HG03432 (cell line): Measurements from ENCODE around the gene MAFF.

ENCODE experiments used
- ATAC-seq: cut with Tn5 transposase; IDR thresholded peaks from one replicate; pipeline ENCODE4 v1.9.1; 2021; ENCODE audit warnings: mild to moderate bottlenecking, moderate library complexity; ENCODE audit not compliant: unreplicated experiment

The MAFF gene

DNA sequence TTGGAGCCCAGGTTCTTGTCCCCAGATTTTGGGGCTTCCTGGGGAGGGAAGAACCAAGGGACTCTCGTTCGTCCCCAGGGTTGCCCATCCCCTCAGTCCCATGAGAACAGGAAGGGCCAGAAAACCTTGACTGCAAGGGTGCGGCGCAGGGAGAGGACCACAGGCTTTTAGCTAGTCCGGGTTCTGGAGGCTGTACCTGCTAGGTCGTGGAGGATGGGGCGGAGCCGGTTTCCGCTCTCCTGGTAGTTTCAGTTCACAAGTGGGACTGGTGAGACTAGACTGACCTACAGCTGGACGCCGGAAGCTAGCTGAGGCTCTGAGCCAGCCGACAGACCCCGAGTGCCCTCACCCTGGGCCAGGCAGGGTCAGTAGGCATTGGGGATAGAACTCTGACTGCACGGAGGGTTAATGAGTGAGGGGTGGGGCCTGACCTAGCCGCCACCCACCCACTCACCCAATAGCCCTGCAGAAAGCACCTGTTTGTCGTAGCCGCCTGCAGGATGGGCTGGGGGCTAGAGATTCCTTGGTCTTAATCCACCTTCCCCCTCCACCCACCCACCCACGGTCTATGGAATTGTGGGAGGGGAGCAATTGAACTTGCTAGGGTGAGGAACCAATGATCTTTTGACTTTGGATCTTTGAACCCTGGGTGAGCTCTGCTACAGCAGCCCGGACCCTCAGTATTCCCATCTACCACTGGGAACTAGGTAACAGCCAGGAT lies 1.5 kb downstream of the MAFF start:
- ATAC-seq = no peak

DNA sequence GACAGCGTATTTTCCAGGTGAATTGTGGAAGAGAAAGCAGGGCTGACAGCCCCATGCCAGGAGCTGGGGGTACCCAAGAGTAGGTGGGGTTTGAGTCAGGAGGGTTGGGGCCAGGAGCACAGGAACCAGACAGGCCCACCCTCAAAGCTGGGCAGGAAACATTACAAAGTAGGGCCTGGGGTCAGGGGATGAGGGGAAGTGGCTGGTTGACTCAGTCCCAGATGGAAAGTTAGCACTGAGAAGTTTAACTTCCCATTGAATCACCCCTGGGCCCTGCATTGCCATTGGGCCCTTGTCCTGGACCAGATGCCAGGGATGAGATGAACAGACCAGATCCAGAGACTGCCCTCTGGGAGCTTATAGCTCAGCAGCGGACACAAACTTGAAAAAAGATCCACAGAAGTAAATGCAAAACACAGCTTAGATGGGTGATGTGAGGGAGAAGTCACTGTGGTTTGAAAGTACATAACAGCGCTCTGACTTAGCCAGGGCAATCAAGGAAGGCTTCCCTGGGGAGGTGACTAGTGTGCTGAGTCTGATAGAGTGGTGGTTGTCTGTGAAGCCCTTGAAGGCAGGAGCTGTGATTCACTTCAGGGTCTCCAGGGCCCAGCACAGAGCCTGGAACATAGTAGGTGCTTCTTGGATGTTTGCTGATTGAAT lies 2.2 kb downstream of the MAFF start:
- ATAC-seq = no peak

DNA sequence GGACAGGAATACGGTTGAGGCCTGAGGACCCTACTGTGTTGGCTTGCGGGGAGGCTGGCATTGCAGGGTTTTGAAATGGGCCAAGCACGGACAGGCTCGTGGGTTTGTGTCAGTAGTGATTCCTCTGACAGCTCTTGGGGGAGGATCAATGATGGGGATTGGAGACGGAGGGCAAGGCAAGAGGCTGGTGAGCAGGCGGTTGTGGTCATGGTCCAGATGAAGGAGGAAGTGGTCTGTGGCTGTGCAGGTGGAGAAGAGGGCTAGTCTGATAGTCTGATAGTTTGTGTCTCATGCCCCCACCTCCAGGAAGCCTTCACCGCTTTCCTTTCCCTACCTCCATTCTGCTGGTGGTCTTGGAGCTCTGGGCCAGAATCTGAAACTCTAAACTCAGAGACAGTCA lies 3.0 kb downstream of the MAFF start:
- no peak for ATAC-seq

DNA sequence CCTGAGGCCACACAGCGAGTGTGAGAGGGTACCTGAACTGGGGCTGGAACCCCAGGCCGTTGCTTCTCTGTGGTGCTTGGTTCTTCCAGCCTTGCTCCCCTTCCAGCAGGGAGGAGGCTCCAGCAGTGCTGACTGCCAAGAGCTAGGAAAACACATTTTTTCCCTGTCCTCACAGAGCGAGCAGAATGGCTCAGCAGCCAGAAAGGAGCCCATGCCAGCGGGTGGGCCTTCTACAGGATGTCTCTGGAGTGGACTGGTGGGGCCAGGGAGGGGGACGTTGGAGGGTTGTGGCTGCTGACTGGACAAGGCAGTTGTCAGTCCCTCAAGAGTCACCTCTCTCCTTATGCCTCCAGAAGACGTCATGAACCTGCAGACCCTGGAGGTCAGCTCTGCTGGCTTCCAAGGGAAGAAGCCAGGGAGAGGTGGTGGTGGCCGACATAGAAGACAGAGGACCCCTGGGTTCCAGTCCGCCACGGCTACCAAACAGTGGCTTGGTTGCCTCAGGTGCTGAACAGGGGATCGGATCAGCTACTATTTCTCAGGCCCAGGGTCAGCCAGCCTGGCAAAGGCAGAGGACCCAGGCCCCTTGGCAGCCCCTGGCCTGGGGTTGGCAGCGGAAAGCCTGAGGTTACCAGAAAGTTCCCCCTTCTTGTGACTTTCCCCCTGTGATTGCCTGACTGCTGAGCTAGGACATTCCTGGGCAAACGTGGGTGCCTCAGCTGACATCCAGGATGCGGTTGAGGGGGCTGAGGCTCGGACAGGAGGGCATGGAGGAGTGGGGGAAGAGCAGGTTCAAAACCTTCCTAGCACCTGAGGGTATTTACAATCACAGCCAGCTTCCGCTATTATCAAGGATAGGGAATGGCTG lies 3.7 kb downstream of the MAFF start:
- ATAC-seq = no peak

DNA sequence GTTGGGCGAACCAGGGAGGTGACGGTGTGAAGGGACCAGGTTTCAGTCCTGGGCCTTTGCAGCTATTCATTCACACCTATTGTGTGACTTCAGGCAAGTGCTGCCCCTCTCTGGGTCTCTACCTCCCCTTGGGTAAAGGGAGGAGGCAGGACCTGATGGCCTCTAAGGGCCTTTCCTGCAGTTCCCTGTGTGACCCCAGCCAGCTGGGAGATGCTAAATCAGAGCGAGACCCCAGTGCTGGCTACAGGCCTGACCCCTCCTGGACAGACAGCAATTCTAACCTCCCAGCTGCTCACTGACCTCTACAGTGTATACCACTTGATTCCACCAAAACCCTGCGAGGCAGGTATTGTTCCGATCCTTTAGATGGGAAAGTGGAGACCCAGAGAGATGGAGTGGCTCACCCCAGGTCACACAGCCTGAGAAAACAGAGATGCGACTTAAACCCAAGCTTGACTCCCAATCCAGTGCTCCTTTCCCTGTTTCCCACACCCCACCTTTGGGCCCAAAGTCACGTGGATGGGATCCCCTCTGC lies 6.2 kb downstream of the MAFF start:
- no peak for ATAC-seq

DNA sequence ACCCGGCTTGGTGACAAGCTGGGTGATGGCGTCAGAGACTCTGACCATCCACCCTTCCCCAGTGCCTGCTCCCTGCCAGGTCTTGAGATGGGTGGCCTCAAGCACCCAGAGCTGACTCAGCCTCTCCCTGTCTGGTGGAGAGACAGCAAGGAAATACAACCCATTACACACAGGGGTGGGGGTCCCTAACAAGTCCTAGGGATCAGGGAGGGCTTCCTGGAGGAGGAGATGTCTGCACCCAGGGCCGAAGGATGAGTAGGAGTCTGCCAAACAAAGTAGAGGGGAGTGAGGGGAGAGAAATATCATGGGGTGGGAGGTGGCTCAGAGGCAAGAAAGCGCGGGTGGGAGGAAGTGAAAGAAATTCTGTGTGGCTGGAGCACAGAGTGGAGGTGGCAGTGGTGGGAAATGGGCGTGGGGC lies 6.8 kb downstream of the MAFF start:
- no peak for ATAC-seq

DNA sequence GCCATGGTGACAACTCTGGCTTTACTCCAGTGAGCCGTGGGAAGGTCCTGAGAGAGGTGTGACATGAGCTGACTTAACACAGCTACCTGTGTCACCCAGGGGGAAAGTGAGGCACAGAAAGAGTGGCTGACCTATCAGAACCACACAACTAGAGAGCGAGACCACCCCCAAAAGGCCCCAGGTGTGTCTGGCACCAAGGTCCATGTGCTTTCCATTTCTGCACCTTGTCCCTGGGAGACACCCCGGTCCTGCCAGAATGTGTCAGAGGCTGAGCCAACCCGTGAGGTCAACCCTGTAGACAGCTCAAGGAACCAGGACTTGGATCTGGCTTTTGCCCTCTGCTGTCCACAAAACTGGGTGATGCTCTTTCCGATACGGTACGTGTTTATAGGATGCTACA lies 9.8 kb downstream of the MAFF start:
- no peak for ATAC-seq

DNA sequence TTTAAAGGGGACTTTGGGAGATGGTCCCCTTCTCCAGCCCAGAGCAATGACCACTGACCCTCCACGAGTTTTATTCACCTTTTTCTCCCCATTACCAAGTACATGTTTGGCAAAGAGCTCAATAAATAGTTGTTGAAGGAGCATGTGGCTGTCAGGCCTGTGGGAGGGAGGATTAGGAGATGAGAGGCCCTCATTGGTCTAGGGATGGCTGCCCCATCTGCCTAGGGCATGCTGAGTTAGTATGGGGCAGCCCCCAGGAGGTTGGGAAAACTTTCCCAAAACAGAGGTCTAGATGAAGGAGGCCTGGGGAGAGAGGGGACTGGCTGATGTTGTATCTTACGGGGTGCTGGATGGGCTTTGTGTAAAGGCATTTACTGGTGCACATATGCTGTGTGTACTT lies 10.6 kb downstream of the MAFF start:
- no peak for ATAC-seq

DNA sequence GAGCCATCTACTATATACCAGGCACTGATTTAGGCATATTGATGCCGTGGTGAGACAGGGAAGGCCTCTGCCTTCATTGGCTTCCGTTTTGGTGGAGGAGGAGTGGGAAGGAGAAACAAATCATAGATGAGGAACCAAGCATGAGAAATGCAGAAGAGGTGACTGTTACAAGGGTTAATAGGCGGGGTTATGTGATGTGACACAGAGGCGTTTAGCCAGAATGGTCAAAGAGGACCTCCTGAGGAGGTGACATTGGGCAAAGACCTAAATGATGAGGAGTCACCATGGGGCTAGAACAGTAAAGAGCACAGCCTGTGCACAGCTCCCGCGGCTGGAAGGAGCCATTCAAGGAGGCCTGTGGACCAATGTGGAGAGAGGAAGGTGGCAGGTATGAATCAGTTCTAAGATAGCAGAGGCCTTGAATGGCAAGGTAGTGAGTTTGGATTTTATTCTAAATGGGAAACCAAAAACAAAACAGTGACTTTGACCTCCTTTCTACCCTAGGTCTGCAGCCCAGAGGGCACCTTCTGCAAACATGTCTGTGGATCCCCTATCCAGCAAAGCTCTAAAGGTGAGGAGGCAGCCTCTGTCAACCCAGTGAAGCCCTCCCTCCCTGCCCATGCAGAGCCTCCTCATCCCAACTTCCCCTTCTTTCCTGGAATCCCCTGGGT lies 11.7 kb downstream of the MAFF start:
- no peak for ATAC-seq

DNA sequence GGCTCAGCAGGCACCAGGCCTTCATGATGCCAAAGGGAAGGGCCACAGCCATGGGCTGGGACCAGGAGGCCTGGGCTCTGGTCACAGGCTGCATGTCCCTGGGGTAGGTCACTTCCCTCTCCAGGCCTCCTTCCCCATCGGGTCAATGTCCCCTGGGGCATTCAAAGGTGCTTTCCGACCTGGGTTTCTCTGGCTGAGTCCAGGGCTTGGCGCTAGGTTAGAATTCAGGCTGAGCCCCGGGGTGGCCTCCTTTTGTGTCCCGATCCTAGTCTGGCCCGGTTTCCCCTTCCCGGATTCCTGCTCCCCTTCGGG lies 12.2 kb downstream of the MAFF start:
- no peak for ATAC-seq

DNA sequence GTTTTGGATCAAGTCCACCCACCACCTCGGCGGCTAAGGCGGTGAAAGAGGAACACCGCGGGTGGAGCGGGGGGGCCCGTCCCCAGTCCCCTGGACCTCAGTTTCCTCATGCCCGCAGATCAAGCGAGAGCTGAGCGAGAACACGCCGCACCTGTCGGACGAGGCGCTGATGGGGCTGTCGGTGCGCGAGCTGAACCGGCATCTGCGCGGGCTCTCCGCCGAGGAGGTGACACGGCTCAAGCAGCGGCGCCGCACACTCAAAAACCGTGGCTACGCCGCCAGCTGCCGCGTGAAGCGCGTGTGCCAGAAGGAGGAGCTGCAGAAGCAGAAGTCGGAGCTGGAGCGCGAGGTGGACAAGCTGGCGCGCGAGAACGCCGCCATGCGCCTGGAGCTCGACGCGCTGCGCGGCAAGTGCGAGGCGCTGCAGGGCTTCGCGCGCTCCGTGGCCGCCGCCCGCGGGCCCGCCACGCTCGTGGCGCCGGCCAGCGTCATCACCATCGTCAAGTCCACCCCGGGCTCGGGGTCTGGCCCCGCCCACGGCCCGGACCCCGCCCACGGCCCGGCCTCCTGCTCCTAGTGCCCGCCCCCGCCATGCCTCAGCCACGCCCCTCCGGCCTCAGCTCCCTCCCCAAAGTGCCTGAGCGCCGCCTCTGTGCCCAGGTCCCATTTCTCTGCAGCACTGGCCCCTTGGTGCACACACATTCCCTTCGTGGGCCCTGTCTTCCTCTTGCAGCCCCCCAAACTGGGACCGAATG lies 12.7 kb downstream of the MAFF start:
- no peak for ATAC-seq

DNA sequence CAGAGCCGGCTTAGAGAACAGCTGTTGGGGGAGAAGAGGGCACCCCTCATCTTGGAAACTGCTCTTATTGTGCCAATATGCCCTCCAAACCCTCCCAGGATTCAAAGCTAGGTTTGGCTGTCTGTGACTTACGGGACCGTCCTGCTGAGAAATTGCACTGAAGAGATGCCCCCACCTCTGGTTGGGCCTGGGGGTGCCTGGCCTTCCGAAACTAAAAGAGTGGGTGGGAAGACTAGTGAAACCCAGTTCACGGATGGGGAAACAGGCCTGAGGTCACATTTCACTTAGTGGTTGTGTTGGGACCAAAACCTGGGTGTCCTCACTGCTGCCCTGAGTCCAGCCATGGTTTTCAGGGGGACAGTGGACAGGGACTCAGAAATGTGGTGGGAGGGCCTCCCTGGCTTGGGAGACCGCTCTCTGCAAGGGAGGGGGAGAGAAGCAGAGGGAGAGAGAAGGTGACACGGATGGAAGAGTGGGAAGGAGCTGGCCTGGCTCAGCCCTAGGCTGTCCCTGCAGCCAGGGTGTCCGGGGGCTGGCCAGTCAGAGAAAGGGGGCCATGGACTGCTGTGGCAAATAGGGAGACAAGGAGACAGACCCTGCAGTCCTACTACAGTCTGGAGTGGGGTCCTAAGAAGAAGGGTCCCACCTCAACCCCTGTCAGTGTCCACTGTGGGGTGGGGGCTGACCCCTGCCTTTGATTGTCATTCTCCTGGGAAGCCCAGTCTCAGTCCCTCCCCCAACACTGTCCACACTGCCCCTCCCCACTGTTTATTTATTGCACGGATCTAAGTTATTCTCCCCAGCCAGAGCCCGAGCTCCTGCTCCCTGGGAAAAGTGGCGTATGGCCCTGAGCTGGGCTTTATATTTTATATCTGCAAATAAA lies 13.6 kb downstream of the MAFF start:
- ATAC-seq = no peak

DNA sequence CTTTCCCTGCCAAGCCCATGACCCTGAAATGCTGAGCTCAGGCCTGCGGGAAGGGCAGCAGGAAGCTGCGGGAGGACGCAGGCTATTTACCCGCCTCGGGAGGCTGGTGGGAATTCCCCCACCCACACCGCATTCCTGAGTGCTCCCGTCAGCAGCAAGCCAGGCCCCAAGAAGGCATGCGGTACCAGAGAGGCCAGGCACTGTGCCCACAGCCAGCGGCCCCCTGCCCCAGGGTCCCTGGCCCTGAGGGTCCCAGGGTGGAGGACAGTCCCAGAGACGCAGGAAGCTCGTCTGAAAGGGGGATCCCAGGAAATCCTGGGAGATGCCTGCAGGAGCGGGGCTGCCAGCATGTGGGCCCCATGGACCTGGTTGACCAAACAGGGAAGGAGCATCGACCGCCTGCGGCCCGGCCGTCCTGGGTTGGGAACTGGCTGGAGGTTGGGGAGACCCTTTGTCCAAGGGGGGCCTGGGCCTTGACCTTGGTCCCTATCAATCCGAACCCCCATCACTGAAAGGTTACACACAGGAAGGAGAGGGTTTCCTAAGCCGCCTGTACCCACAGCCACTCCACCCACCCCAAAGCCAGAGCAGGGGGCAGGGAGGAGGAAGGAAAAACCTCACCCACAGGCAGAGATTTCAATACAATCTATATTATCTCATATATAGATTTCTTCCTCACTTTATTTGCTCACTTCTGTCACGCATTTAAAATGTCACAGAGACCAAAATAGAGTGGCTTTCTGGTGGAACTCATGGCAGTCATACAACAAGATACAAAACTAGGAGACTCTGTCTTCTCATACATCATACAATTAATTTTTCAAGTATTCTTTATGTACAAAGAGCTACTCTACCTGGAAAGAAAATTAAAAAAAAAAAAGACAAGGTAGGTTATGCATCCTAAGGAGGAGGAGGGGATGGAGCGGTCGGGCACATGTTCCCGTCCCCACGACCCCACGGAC lies 17.1 kb downstream of the MAFF start:
- ATAC-seq = no peak

DNA sequence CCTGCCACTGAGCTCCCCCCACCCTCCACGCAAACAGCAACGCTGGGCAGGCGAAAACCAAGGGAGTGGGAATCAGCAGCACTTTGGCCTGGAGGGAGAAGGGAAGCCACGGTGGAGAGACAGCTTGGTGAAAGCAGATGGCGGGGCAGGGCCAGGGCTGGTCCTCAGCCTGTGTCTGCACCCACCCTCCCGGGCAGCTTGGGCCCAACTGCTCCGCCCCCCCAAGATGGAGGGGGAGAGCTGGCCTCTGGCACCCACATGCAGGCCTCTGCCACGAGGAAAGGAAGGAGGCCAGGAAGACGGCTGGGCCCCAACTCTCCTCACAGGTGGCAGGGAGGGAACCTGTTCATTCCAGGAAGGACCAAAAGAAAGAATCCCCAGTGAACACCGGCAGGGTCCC lies 17.8 kb downstream of the MAFF start:
- ATAC-seq = no peak

DNA sequence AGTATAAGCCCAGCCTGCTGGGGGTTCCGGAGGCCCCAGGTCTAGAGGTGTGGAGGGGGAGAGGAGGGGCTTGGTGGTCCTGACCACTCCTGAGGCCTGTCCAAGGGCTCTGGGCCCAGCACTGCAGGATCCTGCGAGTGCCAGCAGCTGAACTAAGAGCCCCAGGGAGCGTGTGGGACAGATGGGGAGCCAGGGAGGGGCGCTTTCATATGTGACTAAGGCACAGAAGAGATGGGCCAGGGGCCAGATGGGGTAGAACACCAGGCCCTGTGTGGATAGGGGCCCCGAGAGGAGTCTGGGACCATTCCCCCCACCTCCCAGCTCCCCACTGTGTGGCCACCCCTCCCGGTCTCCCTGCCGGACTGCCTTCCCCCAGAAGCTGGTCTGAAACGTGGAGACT lies 18.4 kb downstream of the MAFF start:
- ATAC-seq = no peak

DNA sequence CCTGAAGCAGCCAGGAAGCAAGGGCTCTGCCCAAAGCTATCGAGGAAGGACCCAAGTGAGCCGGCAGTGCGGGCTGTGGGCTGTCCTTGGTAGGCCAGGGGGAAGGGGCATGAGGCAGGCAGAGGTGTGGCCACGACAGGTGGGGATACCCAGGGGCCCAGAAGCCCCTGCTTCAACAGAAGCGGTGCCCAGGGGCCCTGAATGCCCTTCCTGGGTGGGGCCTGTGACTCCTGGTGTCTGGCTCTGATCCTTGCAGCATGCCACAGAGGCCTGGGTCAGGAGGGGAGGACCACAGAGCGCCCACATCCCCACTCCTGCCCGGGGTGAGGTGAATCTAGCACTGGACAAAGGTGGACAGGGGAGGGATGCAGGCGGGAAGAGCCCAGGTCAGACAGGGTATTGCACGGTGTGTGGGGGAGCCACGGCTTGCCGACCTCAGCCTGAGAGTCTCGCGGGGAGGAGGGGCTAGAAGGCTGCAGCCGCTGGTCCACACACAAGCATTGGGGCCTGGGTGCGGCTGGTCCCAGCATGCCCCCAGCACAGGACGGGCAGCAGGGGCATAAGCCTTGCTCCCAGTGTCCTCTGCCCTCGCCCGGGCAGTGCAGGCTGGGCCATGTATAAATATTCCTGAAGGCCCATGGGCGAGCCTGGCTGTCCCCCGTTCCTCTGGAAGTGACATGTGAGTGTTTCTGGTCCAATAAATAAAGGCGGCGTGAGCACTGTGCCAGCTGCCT lies 19.0 kb downstream of the MAFF start:
- ATAC-seq = no peak

DNA sequence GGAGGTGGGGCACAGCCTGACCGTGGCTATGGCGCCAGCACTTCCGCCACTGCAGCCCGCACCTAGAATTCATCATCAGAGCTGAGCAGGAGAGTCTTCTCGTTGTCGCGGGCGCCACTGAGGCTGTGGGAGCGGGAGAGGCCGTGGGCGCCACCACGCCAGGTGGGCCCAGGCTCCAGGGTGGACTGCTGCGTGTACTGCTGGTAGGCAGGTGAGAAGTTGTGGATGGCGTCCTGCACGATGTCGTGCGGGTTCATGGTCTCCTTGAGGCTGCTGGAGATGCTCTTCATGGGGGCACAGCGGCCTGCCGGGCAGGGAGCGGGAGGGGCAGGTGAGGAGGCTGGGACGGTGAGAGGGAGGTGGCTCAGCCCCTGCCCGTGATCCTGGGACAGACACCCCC lies 19.6 kb downstream of the MAFF start:
- no peak for ATAC-seq
